Stimulated activated CD8-positive, alpha-beta memory T cell treated with anti-CD3 and anti-CD28 coated beads, Interleukin-7, amount 100 ng/mL, for 1 hour (primary cell): ENCODE measurements around the gene TTC12.

Experiments used
- DNase-seq, 2 donors: peaks; one replicate each; pipeline ENCODE4 v3.0.0-alpha.2; 2020; ENCODE audit warnings: low read depth in 2 of 2

TTC12 gene

DNA sequence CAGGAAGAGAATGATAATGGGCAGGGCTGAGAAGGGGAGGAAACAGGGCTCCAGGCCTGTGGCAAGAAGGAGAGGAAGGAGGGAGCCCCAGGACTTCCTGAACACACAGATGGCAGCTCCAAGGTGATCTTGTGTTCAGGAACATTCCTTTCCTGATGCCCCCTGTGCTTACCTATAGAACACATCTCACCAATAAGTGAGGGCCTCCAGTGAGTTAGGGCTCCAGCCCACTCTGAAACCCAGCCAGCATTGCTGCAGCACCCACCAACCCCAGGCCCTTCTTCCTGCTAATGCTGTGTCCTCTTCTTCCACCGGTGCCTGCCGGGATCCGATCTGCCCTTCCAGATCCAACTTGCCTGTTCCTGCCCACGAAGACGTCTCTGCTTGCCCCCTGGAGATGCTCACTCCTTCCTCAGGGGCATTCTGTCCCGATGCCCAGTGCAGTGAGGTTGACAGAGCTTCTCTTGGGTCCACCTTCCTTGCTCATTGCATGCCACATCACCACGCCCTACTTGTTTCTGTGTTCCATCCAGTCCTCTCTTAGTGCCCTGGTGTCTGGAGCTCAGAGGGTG, 90.6 kb downstream of the TTC12 start:
- no peak for DNase-seq

DNA sequence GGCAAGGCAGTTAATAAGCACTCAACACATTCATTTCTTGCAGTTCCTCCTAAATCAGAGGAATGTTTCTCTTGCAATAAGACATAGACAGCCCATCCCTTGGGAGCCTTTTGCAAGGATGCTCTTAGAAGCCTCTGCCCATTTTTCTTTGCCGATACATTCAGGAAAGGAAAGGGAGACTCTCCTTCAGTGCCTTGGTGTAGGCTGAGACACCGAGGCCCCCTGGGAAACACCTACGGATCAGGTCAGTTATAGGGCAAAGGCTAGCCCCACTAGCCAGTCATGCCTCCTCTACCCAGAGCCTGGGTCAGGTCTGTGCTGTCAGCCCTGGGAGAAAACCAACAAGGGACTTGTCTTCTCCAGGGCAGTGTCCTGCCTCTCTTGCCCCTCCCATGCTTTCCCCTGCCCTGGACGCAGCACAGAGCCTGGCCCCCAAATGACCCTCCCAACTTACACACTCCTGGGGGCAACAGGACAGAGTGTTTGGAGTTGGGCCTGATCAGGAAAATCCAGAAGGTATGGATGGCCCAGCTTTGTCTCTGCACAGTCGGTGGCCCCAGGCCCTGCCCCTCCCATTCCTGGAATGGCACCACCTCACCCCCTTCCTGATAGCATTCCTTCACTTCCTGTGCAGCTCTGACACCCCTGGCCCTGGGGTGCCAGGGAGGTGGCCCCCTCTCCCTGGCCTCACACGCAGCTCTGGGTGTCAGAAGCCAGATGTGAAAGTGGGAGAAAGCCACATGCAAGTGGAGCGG, 91.5 kb downstream of the TTC12 start:
- no peak for DNase-seq

DNA sequence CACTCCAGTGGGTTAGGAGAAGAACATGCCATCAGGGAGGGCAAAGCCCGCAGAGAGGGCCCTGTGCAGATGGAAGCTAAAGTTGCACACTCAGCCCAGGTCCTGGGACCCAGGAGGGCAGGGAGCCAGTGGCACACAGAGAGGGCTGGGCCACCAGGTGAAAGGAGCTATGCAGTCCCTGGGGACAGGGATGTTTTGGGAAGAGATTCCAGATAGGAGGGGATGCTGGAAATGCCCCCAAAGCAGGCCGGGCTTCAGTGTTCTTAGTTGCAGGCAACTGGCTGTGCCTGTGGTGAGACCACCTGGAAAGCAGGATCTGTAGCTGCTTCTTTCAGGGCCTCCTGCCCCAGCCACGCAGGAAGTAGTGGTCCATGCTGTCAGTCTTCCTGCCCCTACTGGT, 92.8 kb downstream of the TTC12 start:
- no peak for DNase-seq

DNA sequence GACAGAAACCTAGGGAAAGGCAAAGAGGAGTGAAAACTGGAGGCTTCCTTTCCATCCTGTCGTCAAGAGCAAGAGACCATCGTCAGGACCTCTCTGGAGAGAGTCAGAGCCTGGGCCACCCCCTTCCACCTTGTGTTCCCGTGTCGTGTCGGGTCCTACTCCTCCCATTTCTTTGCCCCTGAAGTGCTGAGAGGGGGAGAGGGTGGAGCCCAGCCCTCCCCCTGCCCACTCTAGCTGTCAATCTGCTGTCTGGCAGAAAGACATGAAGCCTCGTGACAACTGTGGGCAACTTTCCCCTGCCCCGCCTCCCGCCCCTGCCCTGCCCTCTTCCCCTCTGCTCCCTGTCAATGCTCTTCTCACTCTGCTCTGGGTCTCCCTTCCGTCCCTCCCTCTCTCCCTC, 93.8 kb downstream of the TTC12 start:
- DNase-seq: no peak

DNA sequence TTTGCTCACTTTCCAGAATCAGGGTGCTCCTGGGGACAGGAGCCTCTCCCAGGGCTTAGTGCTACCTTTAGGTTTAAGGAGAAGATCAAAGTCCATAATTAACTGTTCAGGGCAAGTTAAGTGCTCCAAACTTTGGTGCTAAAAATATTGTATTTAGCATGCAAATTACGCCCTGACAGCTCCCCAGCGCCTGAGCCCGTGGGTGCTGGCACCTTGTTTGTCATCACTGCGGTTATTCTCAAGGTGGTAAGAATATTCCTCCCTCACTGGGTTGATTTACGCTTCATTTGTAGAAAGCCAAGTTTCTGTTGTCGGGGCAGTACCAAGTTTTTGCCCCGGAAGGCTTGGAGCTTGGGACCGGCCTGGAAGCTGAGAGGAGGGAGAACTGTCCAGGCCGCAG, 94.5 kb downstream of the TTC12 start:
- no peak for DNase-seq

DNA sequence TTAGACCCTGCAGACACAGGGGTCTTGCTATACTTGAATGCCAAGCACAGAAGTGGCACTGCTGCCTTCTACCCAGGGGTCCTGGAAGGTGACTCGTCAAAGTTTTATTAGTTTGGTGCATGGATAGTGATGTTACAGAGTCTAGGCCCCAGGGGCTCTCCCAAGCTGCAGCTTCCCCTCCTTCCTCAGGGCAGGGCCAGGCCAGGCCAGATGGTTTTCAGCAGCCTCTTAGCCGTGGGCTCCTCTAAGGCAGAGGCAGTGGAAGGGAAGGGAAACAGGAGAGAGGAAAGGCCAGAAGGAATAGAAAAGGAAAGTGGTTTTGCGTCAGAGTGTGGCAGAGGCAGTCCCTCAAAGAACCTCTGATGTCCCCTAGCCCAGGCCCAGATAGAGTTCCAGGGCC, 95.1 kb downstream of the TTC12 start:
- no peak for DNase-seq

DNA sequence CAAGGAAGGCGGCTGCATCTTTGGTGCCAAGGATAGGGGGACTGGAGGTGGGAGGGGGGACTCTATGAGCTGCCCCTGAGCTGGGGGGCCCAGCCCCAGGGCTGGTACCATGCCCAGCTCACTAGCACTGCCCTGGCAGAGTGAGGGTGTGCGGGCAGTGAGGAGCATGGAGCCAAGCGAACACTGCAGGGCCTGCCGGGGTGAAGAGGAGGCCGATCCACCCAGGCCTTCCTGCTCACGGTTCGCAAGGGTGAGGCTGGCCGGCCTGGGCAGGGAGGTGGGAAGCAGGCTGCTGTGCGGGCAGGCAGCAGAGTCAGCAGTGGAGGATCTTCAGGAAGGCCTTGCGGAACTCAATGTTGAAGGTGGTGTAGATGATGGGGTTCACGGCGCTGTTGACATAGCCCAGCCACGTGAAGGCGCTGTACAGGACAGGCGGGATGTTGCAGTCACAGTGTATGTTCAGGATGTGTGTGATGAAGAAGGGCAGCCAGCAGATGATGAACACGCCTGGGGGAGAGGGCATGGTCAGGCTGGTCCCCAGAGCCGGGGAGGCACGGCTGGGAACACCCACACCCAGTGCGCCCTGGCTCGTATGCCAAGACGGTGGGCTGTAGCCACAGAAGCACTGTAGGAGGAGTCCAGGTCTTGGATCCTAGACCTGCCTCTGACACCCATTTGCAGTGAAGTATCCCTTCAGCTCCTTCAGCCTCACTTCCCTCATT, 96.2 kb downstream of the TTC12 start:
- DNase-seq: no peak

DNA sequence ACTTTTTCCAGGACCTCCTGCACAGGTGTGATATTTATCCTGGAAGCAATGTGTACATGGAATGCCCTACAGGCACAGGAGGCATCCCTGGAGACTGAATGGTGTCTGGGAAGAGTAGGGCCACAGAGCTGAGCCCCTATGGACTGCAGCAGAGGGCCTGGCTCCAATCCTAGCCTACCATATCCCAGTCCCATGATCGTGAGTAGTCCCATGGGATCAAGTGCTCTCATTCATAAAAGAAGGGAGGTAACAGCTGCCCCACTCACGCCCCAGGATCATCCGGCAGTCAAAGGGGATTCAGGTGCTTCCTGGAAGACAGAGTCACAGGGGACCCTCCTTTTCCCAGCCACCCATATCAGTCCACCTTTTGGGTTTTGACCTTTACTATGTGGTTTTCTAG, 97.2 kb downstream of the TTC12 start:
- no peak for DNase-seq

DNA sequence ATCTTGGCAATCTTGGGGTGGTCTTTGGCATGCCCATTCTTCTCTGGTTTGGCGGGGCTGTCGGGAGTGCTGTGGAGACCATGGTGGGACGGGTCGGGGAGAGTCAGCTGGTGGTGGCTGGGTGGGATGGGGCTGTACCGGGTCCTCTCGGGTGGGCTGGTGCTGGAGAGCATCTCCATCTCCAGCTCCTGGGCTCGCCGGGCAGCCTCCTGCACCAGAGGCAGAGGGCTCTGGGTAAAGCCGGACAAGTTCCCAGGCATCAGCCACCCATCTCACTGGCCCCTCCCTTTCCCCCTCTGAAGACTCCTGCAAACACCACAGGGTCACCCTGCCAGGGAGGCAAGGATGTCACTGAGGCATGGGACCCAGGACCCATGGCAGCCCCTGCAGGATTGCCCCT, 98.3 kb downstream of the TTC12 start:
- DNase-seq: no peak

DNA sequence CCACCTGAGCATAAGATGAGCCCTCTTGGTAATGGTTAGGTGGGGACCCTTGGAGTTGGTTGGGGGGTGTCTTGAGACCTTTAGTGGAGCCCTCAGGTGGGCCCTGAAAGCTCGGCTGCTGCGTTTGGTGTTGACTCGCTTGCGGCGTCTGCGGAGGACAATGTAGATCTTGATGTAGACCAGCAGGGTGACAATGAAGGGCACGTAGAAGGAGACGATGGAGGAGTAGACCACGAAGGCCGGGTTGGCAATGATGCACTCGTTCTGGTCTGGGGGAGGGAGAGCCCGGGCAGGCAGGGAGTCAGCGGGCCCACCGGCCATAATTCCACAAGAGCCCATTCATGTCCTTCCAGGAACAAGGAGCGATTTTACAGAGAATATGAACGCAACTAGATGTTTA, 101.0 kb downstream of the TTC12 start:
- DNase-seq: no peak
